GM19455 (cell line): Measurements from ENCODE around the gene MXI1.

ENCODE experiments used
- ATAC-seq: cut with Tn5 transposase; IDR thresholded peaks from one replicate; pipeline ENCODE4 v1.9.1; 2021; ENCODE audit not compliant: unreplicated experiment

MXI1 gene

GRCh38 chr10:110207011-110207804 is at the start of gene MXI1:
Gene MXI1, plus strand, starts transcription at chr10:110207605. Its CDS starts 204 bp downstream, at chr10:110207809.
- ATAC-seq, result peak; percentile 51

GRCh38 chr10:110158051-110159005 is 49.1 kb upstream of the MXI1 start:
- no peak for ATAC-seq

GRCh38 chr10:110160081-110160480 is 47.3 kb upstream of the MXI1 start:
- no peak for ATAC-seq

- no peak for ATAC-seq
Observed at GRCh38 chr10:110160522-110160921, 46.9 kb upstream of the MXI1 start.

GRCh38 chr10:110162741-110163145 is 44.7 kb upstream of the MXI1 start:
- no peak for ATAC-seq

- no peak for ATAC-seq
Observed at GRCh38 chr10:110163192-110163773, 44.1 kb upstream of the MXI1 start.

GRCh38 chr10:110163841-110164240 is 43.6 kb upstream of the MXI1 start:
- no peak for ATAC-seq

GRCh38 chr10:110165239-110165638 is 42.2 kb upstream of the MXI1 start:
- ATAC-seq, result no peak

GRCh38 chr10:110167149-110167548 is 40.3 kb upstream of the MXI1 start:
- ATAC-seq, result no peak

- no peak for ATAC-seq
Observed at GRCh38 chr10:110168601-110169481, 38.6 kb upstream of the MXI1 start.

- ATAC-seq, result no peak
Observed at GRCh38 chr10:110169586-110169985, 37.8 kb upstream of the MXI1 start.

GRCh38 chr10:110170142-110170971 is 37.0 kb upstream of the MXI1 start:
- ATAC-seq, result no peak

GRCh38 chr10:110171032-110171431 is 36.4 kb upstream of the MXI1 start:
- ATAC-seq, result no peak

GRCh38 chr10:110172155-110172554 is 35.2 kb upstream of the MXI1 start:
- ATAC-seq, result no peak

GRCh38 chr10:110174201-110174600 is 33.2 kb upstream of the MXI1 start:
- ATAC-seq, result no peak

- no peak for ATAC-seq
Observed at GRCh38 chr10:110174816-110175215, 32.6 kb upstream of the MXI1 start.

GRCh38 chr10:110175406-110175805 is 32.0 kb upstream of the MXI1 start:
- ATAC-seq, result no peak

- no peak for ATAC-seq
Observed at GRCh38 chr10:110176141-110177030, 31.0 kb upstream of the MXI1 start.

- no peak for ATAC-seq
Observed at GRCh38 chr10:110179220-110179619, 28.2 kb upstream of the MXI1 start.
